ENCODE data around the gene SCAF1.

DNA sequence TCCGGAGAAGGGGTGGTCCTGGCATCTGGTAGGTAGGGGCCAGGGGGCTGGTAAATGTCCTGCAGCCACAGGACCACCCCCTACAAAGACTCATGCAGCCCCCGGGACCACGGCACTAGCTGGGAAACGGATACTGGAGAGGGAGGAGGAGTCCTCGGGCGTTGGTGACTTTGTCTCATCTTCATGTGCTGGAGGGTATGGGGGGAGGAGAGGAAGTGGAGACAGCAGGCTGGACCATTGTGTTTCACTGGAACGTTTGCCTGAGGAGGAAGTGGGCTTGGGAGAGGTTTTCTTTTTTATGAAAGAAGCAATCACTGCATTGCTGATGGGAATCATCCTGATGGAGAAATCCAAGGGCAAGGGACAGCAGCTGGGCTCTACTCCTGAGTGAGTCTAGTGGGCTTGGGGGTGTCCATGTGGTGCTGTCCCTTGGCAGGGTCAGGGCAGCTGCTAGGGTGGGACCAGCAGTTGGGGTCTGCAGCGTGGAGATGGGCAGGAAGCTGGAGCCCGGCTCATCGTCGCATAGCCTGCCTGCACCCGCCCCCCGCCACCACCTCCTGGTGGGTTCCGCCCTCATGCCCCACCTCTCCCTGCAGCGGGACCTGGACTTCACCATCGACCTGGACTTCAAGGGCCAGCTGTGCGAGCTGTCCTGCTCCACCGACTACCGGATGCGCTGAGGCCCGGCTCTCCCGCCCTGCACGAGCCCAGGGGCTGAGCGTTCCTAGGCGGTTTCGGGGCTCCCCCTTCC lies 45.7 kb downstream of the SCAF1 start:
- TF ChIP-seq, protein P1, sequence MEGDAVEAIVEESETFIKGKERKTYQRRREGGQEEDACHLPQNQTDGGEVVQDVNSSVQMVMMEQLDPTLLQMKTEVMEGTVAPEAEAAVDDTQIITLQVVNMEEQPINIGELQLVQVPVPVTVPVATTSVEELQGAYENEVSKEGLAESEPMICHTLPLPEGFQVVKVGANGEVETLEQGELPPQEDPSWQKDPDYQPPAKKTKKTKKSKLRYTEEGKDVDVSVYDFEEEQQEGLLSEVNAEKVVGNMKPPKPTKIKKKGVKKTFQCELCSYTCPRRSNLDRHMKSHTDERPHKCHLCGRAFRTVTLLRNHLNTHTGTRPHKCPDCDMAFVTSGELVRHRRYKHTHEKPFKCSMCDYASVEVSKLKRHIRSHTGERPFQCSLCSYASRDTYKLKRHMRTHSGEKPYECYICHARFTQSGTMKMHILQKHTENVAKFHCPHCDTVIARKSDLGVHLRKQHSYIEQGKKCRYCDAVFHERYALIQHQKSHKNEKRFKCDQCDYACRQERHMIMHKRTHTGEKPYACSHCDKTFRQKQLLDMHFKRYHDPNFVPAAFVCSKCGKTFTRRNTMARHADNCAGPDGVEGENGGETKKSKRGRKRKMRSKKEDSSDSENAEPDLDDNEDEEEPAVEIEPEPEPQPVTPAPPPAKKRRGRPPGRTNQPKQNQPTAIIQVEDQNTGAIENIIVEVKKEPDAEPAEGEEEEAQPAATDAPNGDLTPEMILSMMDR (IDR thresholded peaks at IDR 0.05), result no peak
- TF ChIP-seq POLR2A (IDR thresholded peaks at IDR 0.05), result no peak

Data from uterus (tissue), 2 donors.